GM12878 (cell line): Measurements from ENCODE around the gene GRK6. TPM values are rescaled to one million over a fixed set of nuclear protein-coding genes. Genes with fewer than 3 reads are reported as not detected.

ENCODE experiments used
- ATAC-seq: fragments of 200-7000 bp; cut with Tn5 transposase; 3 replicates; pipeline ENCODE4 v1.9.1; 2020; ENCODE audit warnings: mild to moderate bottlenecking, moderate library complexity
- BruUV-seq: library from RNA; stranded (reverse); fragments of 400-500 nt; replicated peaks from 2 replicates; lab custom pipeline; 2021; lab: Mats Ljungman, UMichigan
- CTCF ChIA-PET: fragments of 300-600 bp; sonication (Branson Sonifier 250); formaldehyde crosslinking; extraction: SDS; loops from one replicate; lab custom pipeline; 2021; ENCODE audit warnings: inconsistent platforms; lab: Yijun Ruan, JAX
- POLR2A ChIA-PET: fragments of 350-600 bp; formaldehyde crosslinking; extraction: SDS; loops from one replicate; lab custom pipeline; 2021; ENCODE audit warnings: inconsistent platforms; lab: Charles Lee
- RAD21 ChIA-PET: fragments of 300-600 bp; sonication (Branson Sonifier 250); formaldehyde crosslinking; loops from one replicate; lab custom pipeline; 2023; ENCODE audit warnings: antibody characterized with exemption; ENCODE audit not compliant: unreplicated experiment; lab: Charles Lee
- SMC1A ChIA-PET: fragments of 300-600 bp; sonication (Branson Sonifier 250); formaldehyde crosslinking; loops from one replicate; lab custom pipeline; 2023; ENCODE audit not compliant: unreplicated experiment, uncharacterized antibody; lab: Charles Lee
- DNase-seq: peaks from one replicate; pipeline ENCODE4 v3.0.0-alpha.2; 2011; ENCODE audit warnings: low read depth, low spot score
- FAIRE-seq: peaks from 3 replicates; lab custom pipeline; 2011; peaks lifted over from hg19 to GRCh38; lab: Jason Lieb, UNC
- H2AFZ ChIP-seq: 2 replicates; pipeline ENCODE4 v1.6.0; 2011; ENCODE audit warnings: low read depth, low read length, control low read depth; ENCODE audit not compliant: control insufficient read depth
- H3K27ac ChIP-seq: 2 replicates; pipeline ENCODE4 v1.5.1; 2011; ENCODE audit warnings: control low read depth; ENCODE audit not compliant: control insufficient read depth, insufficient read depth
- H3K27me3 ChIP-seq, 2 experiments: replicated peaks in 1 of 2; 2 replicates each; pipeline versions ENCODE4 v1.6.0 to v1.6.1; 2011; ENCODE audit warnings: low read length in 1 of 2; ENCODE audit not compliant: control insufficient read depth in 2 of 2, insufficient read depth in 2 of 2
- H3K36me3 ChIP-seq, 2 experiments: 2 replicates each; pipeline ENCODE4 v1.5.1; 2011; ENCODE audit warnings: low read length in 1 of 2; ENCODE audit not compliant: control insufficient read depth in 2 of 2, insufficient read depth in 2 of 2
- H3K4me1 ChIP-seq: 2 replicates; pipeline ENCODE4 v1.6.1; 2011; ENCODE audit warnings: mild to moderate bottlenecking, low read length, moderate library complexity, mixed read lengths; ENCODE audit not compliant: control insufficient read depth, insufficient read depth
- H3K4me2 ChIP-seq: 2 replicates; pipeline ENCODE4 v1.6.0; 2011; ENCODE audit warnings: control low read depth; ENCODE audit not compliant: control insufficient read depth, insufficient read depth
- H3K4me3 ChIP-seq: fragments of 200-600 bp; sonication (generic); 2 replicates; pipeline ENCODE4 v1.5.1; 2016
- H3K79me2 ChIP-seq: 2 replicates; pipeline ENCODE4 v1.6.0; 2011; ENCODE audit warnings: low read length; ENCODE audit not compliant: control insufficient read depth, insufficient read depth
- H3K9ac ChIP-seq: 2 replicates; pipeline ENCODE4 v1.8.0; 2011; ENCODE audit warnings: low read length, control low read depth, mixed read lengths; ENCODE audit not compliant: control insufficient read depth, insufficient read depth
- H3K9me3 ChIP-seq: replicated peaks from 3 replicates; pipeline ENCODE4 v1.5.1; 2011; ENCODE audit warnings: mild to moderate bottlenecking, low read length; ENCODE audit not compliant: control insufficient read depth, insufficient read depth
- H4K20me1 ChIP-seq: 2 replicates; pipeline ENCODE4 v1.6.0; 2011; ENCODE audit not compliant: control insufficient read depth, insufficient read depth
- ATF3 ChIP-seq: IDR thresholded peaks from 2 replicates; pipeline ENCODE4 v1.6.1; 2011; ENCODE audit warnings: low read depth, mild to moderate bottlenecking, low read length, moderate library complexity, borderline replicate concordance; ENCODE audit errors: extremely low read depth
- BRCA1 ChIP-seq: IDR thresholded peaks from 2 replicates; pipeline ENCODE4 v1.6.1; 2011; ENCODE audit warnings: low read depth, low read length, improper control_type of control experiment
- CEBPB ChIP-seq, 2 experiments: fragments of 150-350 bp in 1 of 2; IDR thresholded peaks; 2 replicates each; pipeline ENCODE4 v1.6.1; 2012 to 2014; ENCODE audit warnings: low read depth in 2 of 2, low read length in 2 of 2, borderline replicate concordance in 1 of 2, inconsistent platforms in 1 of 2
- CTCF ChIP-seq, 3 experiments: IDR thresholded peaks in 2 of 3; conservative IDR thresholded peaks in 1 of 3; 2 replicates each; pipeline ENCODE4 v1.5.1; 2011; ENCODE audit warnings: low read depth in 3 of 3, low read length in 3 of 3, mild to moderate bottlenecking in 3 of 3, control low read depth in 2 of 3, moderate library complexity in 2 of 3, inconsistent platforms in 1 of 3, mixed read lengths in 1 of 3; ENCODE audit not compliant: control insufficient read depth in 2 of 3, insufficient read depth in 1 of 3; ENCODE audit errors: extremely low read depth in 1 of 3
- ETV6 ChIP-seq, 2 experiments: fragments of 450-650 bp in 1 of 2; IDR thresholded peaks in 1 of 2; conservative IDR thresholded peaks in 1 of 2; 2 replicates each; pipeline ENCODE4 v1.6.1; 2014; ENCODE audit warnings: antibody characterized with exemption in 1 of 2, borderline replicate concordance in 1 of 2, low read depth in 1 of 2, mild to moderate bottlenecking in 1 of 2, moderate library complexity in 1 of 2
- FOXM1 ChIP-seq: IDR thresholded peaks from 2 replicates; pipeline ENCODE4 v1.6.1; 2012; ENCODE audit warnings: low read depth, mild to moderate bottlenecking, inconsistent platforms, low read length, moderate library complexity
- HDAC2 ChIP-seq: fragments of 200-600 bp; sonication (generic); IDR thresholded peaks from 2 replicates; pipeline ENCODE4 v1.6.1; 2017
- IKZF1 ChIP-seq: fragments of 450-650 bp; conservative IDR thresholded peaks from 2 replicates; pipeline ENCODE4 v1.6.1; 2017; ENCODE audit warnings: antibody characterized with exemption, mild to moderate bottlenecking
- NR2F1 ChIP-seq: fragments of 450-650 bp; conservative IDR thresholded peaks from 2 replicates; pipeline ENCODE4 v1.6.1; 2017; ENCODE audit warnings: mild to moderate bottlenecking
- POLR2AphosphoS5 ChIP-seq: IDR thresholded peaks from 2 replicates; pipeline ENCODE4 v1.6.1; 2011; ENCODE audit warnings: mild to moderate bottlenecking, low read length, inconsistent platforms
- ZBTB11 ChIP-seq: fragments of 450-650 bp; formaldehyde crosslinking; IDR thresholded peaks from 2 replicates; pipeline ENCODE4 v1.5.0; 2022; ENCODE audit warnings: mild to moderate bottlenecking, missing genetic modification characterization
- ZZZ3 ChIP-seq: IDR thresholded peaks from 2 replicates; pipeline ENCODE4 v1.6.1; 2011; ENCODE audit warnings: low read depth; ENCODE audit not compliant: control insufficient read depth, insufficient read length
- WGBS: methylation state at CpG from one replicate; pipeline ENCODE4 v1.1.6; 2016; ENCODE audit warnings: low lambda C conversion rate; ENCODE audit not compliant: insufficient replicate concordance, insufficient coverage; ENCODE audit errors: missing lambda C conversion rate; 5-methylcytosine and 5-hydroxymethylcytosine counted together
- in situ Hi-C: fragments of 300-500 bp; cut with MboI; formaldehyde crosslinking; loops from 9 replicates; pipeline ENCODE4 v1.14.3; 2018; ENCODE audit warnings: mixed read lengths
- intact Hi-C: fragments of 100-400 bp; cut with micrococcal nuclease; formaldehyde crosslinking; loops from one replicate; pipeline ENCODE4 v1.14.2; 2022; ENCODE audit not compliant: unreplicated experiment
- polyA plus RNA-seq, 11 experiments: library from polyadenylated mRNA; depleted of rRNA in 4 of 11; unstranded in 6 of 11; stranded (reverse) in 5 of 11; fragments of >200 nt; fragmentation: Nextera tagmentation in 4 of 11; fragmentation: Illumina TruSeq in 1 of 11; extraction: Ambion mirVana in 4 of 11; extraction: Trizol in 1 of 11; gene quantifications; 1 replicate in 1 of 11; 2 replicates in 10 of 11; pipeline versions ENCODE4 v1.2.1 to v1.2.3, GENCODE V29; 2011 to 2016; ENCODE audit warnings: inconsistent platforms in 2 of 11, missing spikeins in 2 of 11, low read depth in 1 of 11
- total RNA-seq, 4 experiments: library from RNA; depleted of rRNA in 3 of 4; stranded (reverse); fragments of >200 nt in 3 of 4; fragmentation: Illumina TruSeq in 1 of 4; extraction: Trizol in 1 of 4; gene quantifications; 2 replicates each; pipeline versions ENCODE4 v1.2.1 to v1.2.3, GENCODE V29; 2013 to 2021

GRK6 gene
- total and polyA plus RNA-seq, 10 of the 15 experiments (the other 5 are each of a cell fraction or from before 2014, with no cell fraction given): 0.79 to 124 (median 41.6) TPM

- 74% methylated on average over 8 of the region's 8 CpGs for WGBS
- in situ Hi-C loops: loop anchor here (25.0 kb wide), 1 partner anchor 1349 kb away; no protein-coding TSS in a partner anchor
Measured at GRCh38 chr5:177386542-177386941, 39.9 kb upstream of the GRK6 start.

More at GRCh38 chr5:177386542-177386941, 39.9 kb upstream of the GRK6 start:
- FAIRE-seq: no peak
- POLR2A ChIA-PET: interaction anchor here (0.8 to 1.1 kb wide), 2 partner anchors 24 to 65 kb away, joined by 3 read pairs; no protein-coding TSS in a partner anchor
- Histone ChIP-seq H3K4me2 (no peak overlapping the region), H3K4me3 (no peak overlapping the region), H2AFZ (no peak overlapping the region), H3K9ac (no peak overlapping the region), H3K36me3 (no peaks in the 10 kb centered on the region), H3K4me1 (peaks cover 26% of the 10 kb centered on the region), H4K20me1 (no peaks in the 10 kb centered on the region), H3K27ac (no peak overlapping the region), H3K27me3 (no peaks in the 10 kb centered on the region), H3K79me2 (no peaks in the 10 kb centered on the region), H3K9me3 (no peaks in the 10 kb centered on the region)
- CTCF ChIA-PET: interaction anchor here (0.6 to 1.4 kb wide), 5 partner anchors 15 to 252 kb away, joined by 3 read pairs; no protein-coding TSS in a partner anchor
- BruUV-seq: no TSS peak
- no peak for DNase-seq
- RAD21 ChIA-PET: interaction anchor here (0.9 kb wide), 1 partner anchor 16 kb away, joined by 3 read pairs; no protein-coding TSS in a partner anchor
- no peak for ATAC-seq
- SMC1A ChIA-PET: no interaction called here
- intact Hi-C loops: no loop called here
- no peak for TF ChIP-seq NR2F1
- no peak for TF ChIP-seq CEBPB (IDR thresholded peaks at IDR 0.05; ENCODE audit: borderline replicate concordance in 1 of 2, low read depth in 2 of 2, low read length in 2 of 2)
- TF ChIP-seq BRCA1: no peak
- TF ChIP-seq ETV6 (conservative IDR thresholded peaks at IDR 0.05 in 1 of 2, IDR thresholded peaks at IDR 0.05 in 1 of 2; ENCODE audit: borderline replicate concordance in 1 of 2, low read depth in 1 of 2): no peak
- TF ChIP-seq FOXM1: no peak
- TF ChIP-seq CTCF (IDR thresholded peaks at IDR 0.05 in 2 of 3, conservative IDR thresholded peaks at IDR 0.05 in 1 of 3; ENCODE audit: control insufficient read depth in 2 of 3, extremely low read depth in 1 of 3, insufficient read depth in 1 of 3, low read depth in 3 of 3, low read length in 3 of 3): no peak
- TF ChIP-seq HDAC2: no peak
- no peak for TF ChIP-seq ZZZ3
- no peak for TF ChIP-seq ZBTB11 (CRISPR knock-in tag)
- no peak for TF ChIP-seq ATF3
- no peak for TF ChIP-seq IKZF1
- TF ChIP-seq POLR2AphosphoS5: no peak
